Lower leg skin (tissue), 4 donors: Measurements from ENCODE around the gene PKM. TPM values are rescaled to one million over a fixed set of nuclear protein-coding genes. Genes with fewer than 3 reads are reported as not detected.

Source experiments
- DNase-seq, 2 donors: peaks; one replicate each; pipeline ENCODE4 v3.0.0-alpha.2; 2019; ENCODE audit warnings: low spot score in 2 of 2
- H3K4me3 ChIP-seq: fragments of 200-600 bp; sonication (generic); 2 replicates; pipeline ENCODE4 v1.5.1; 2017; ENCODE audit warnings: mild to moderate bottlenecking, low read depth; ENCODE audit not compliant: poor library complexity, severe bottlenecking
- CTCF ChIP-seq, 3 donors: fragments of 450-650 bp; IDR thresholded peaks; one replicate each; pipeline ENCODE4 v1.5.1; 2016; ENCODE audit warnings: antibody characterized with exemption in 3 of 3, mild to moderate bottlenecking in 3 of 3, moderate library complexity in 2 of 3
- POLR2A ChIP-seq, 2 donors: fragments of 450-650 bp; IDR thresholded peaks; one replicate each; pipeline ENCODE4 v1.6.1; 2016 to 2017; ENCODE audit warnings: antibody characterized with exemption in 2 of 2, mild to moderate bottlenecking in 1 of 2, moderate library complexity in 1 of 2
- WGBS, 2 donors: methylation state at CpG; one replicate each; pipeline ENCODE4 v1.1.5; 2018; 5-methylcytosine and 5-hydroxymethylcytosine counted together
- intact Hi-C: fragments of 100-400 bp; cut with DNase I; formaldehyde crosslinking; loops from one replicate; pipeline ENCODE4 v1.15.0; 2023; ENCODE audit warnings: low total_unique reads
- total RNA-seq, 4 donors: library from RNA; depleted of rRNA; stranded (reverse); fragments of >200 nt; gene quantifications; one replicate each; pipeline ENCODE4 v1.1.0, GENCODE V29; 2016

Gene PKM
- total RNA-seq, 4 donors from 2014 or later: 266 to 433 (median 367) TPM

GRCh38 chr15:72216079-72216478 is 14.9 kb downstream of the PKM start:
- TF ChIP-seq POLR2A (IDR thresholded peaks at IDR 0.05) (no peak), CTCF (IDR thresholded peaks at IDR 0.05) (no peak)
- no peak for DNase-seq
- no peak overlapping the region for H3K4me3 ChIP-seq
- intact Hi-C loops: no loop called here
- 80 to 96% methylated on average over 1 of the region's 1 CpG for WGBS, 2 donors

GRCh38 chr15:72207558-72208085 is 23.4 kb downstream of the PKM start:
- DNase-seq: peak in 1 of 2 donors; percentile 68
- TF ChIP-seq CTCF (IDR thresholded peaks at IDR 0.05) (no peak), POLR2A (IDR thresholded peaks at IDR 0.05) (no peak)
- no peak overlapping the region for H3K4me3 ChIP-seq
- intact Hi-C loops: loop anchor here (10.0 kb wide), 1 partner anchor 67 kb away; the partner anchor contains the start of gene PARP6

- no peak overlapping the region for H3K4me3 ChIP-seq
- WGBS, 2 donors: 79 to 83% methylated on average over 5 of the region's 5 CpGs
- TF ChIP-seq CTCF (IDR thresholded peaks at IDR 0.05) (no peak), POLR2A (IDR thresholded peaks at IDR 0.05) (no peak)
- DNase-seq: peak in 1 of 2 donors; percentile 71
- intact Hi-C loops: loop anchor here (10.0 kb wide), 1 partner anchor 68 kb away; the partner anchor contains the start of gene PARP6
Measured at GRCh38 chr15:72206677-72207000, 24.4 kb downstream of the PKM start.

GRCh38 chr15:72205896-72206676 is 24.9 kb downstream of the PKM start:
- peak in 1 of 2 donors; percentile 64 for DNase-seq
- WGBS, 2 donors: 89 to 91% methylated on average over 10 of the region's 10 CpGs
- H3K4me3 ChIP-seq: no peak overlapping the region
- intact Hi-C loops: loop anchor here (10.0 kb wide), 1 partner anchor 69 kb away; the partner anchor contains the start of gene PARP6
- no peak for TF ChIP-seq POLR2A (IDR thresholded peaks at IDR 0.05)
- TF ChIP-seq CTCF (IDR thresholded peaks at IDR 0.05): no peak

GRCh38 chr15:72205273-72205672 is 25.7 kb downstream of the PKM start:
- DNase-seq: no peak
- intact Hi-C loops: loop anchor here (10.0 kb wide), 1 partner anchor 70 kb away; the partner anchor contains the start of gene PARP6
- WGBS, 2 donors: 97% methylated on average over 2 of the region's 2 CpGs
- no peak overlapping the region for H3K4me3 ChIP-seq
- no peak for TF ChIP-seq CTCF (IDR thresholded peaks at IDR 0.05)
- no peak for TF ChIP-seq POLR2A (IDR thresholded peaks at IDR 0.05)
